HFF-Myc (cell line): Measurements from ENCODE around the gene PROK1.

Source experiments
- DNase-seq: peaks from one replicate; pipeline ENCODE4 v3.0.0-alpha.2; 2011; ENCODE audit warnings: low read depth; ENCODE audit errors: extremely low read depth
- H3K4me3 ChIP-seq: replicated peaks from 2 replicates; pipeline ENCODE4 v1.5.1; 2011; ENCODE audit warnings: low read depth, mild to moderate bottlenecking, control low read depth, low read length
- TF ChIP-seq, protein P1 (sequence below): IDR thresholded peaks from 2 replicates; pipeline ENCODE4 v1.5.1; 2012; ENCODE audit warnings: mild to moderate bottlenecking, low read depth, low read length, control low read depth; ENCODE audit errors: missing control alignments

PROK1 gene

DNA sequence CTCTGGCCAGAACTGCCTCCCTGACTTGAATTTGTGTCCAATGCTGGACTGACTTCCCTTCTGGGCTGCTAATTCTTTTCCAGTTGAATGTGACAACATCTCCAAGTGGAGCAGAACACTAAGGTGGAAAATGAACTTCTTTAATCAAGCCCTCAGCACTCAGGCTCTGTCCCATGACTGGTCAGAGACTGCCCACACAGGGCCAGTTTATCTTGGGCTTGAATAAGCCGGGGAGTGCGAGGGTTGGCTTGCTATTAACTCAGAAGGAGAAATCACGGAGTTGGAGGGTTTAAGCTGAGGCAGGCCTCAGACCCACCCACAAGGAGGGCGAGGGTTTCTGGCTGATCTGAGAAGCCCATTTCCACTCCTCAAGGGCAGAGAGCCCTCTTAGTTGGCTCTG lies 55.6 kb downstream of the PROK1 start:
- TF ChIP-seq, protein P1, sequence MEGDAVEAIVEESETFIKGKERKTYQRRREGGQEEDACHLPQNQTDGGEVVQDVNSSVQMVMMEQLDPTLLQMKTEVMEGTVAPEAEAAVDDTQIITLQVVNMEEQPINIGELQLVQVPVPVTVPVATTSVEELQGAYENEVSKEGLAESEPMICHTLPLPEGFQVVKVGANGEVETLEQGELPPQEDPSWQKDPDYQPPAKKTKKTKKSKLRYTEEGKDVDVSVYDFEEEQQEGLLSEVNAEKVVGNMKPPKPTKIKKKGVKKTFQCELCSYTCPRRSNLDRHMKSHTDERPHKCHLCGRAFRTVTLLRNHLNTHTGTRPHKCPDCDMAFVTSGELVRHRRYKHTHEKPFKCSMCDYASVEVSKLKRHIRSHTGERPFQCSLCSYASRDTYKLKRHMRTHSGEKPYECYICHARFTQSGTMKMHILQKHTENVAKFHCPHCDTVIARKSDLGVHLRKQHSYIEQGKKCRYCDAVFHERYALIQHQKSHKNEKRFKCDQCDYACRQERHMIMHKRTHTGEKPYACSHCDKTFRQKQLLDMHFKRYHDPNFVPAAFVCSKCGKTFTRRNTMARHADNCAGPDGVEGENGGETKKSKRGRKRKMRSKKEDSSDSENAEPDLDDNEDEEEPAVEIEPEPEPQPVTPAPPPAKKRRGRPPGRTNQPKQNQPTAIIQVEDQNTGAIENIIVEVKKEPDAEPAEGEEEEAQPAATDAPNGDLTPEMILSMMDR = no peak
- no peak overlapping the region for H3K4me3 ChIP-seq
- DNase-seq = no peak
